ENCODE results near the gene PHYKPL.
"Not testable (repeated sequence)": the region's sequence is repeated elsewhere in the genome, so short reads cannot be mapped to it uniquely, and the experiment has no call there.

PHYKPL gene

GRCh38 chr5:178264044-178264443 lies 31.4 kb upstream of the PHYKPL start:
- no peak for DNase-seq (ENCODE audit: low read depth)

GRCh38 chr5:178261666-178262600 lies 29.3 kb upstream of the PHYKPL start:
- no peak for DNase-seq (ENCODE audit: low read depth)

- DNase-seq (ENCODE audit: low read depth): no peak
Observed at GRCh38 chr5:178259623-178260536, 27.3 kb upstream of the PHYKPL start.

- DNase-seq (ENCODE audit: low read depth): no peak
Observed at GRCh38 chr5:178257650-178258049, 25.0 kb upstream of the PHYKPL start.

- no peak for DNase-seq (ENCODE audit: low read depth)
Observed at GRCh38 chr5:178256746-178257145, 24.1 kb upstream of the PHYKPL start.

GRCh38 chr5:178253632-178254031 lies 21.0 kb upstream of the PHYKPL start:
- not testable (repeated sequence) for DNase-seq (ENCODE audit: low read depth)

GRCh38 chr5:178252258-178252657 lies 19.7 kb upstream of the PHYKPL start:
- no peak for DNase-seq (ENCODE audit: low read depth)

GRCh38 chr5:178250263-178250662 lies 17.7 kb upstream of the PHYKPL start:
- DNase-seq (ENCODE audit: low read depth): no peak

- DNase-seq (ENCODE audit: low read depth): no peak
Observed at GRCh38 chr5:178249191-178249989, 16.8 kb upstream of the PHYKPL start.

- no peak for DNase-seq (ENCODE audit: low read depth)
Observed at GRCh38 chr5:178248750-178249149, 16.1 kb upstream of the PHYKPL start.

- DNase-seq (ENCODE audit: low read depth): no peak
Observed at GRCh38 chr5:178247481-178248456, 15.2 kb upstream of the PHYKPL start.

- DNase-seq (ENCODE audit: low read depth): no peak
Observed at GRCh38 chr5:178246624-178247279, 14.2 kb upstream of the PHYKPL start.

- DNase-seq (ENCODE audit: low read depth): no peak
Observed at GRCh38 chr5:178245389-178245788, 12.8 kb upstream of the PHYKPL start.

GRCh38 chr5:178244576-178244975 lies 12.0 kb upstream of the PHYKPL start:
- peak; percentile 49 for DNase-seq (ENCODE audit: low read depth)

GRCh38 chr5:178242416-178242815 lies 9.8 kb upstream of the PHYKPL start:
- no peak for DNase-seq (ENCODE audit: low read depth)

- DNase-seq (ENCODE audit: low read depth): no peak
Observed at GRCh38 chr5:178241688-178242231, 9.2 kb upstream of the PHYKPL start.

- no peak for DNase-seq (ENCODE audit: low read depth)
Observed at GRCh38 chr5:178241231-178241663, 8.6 kb upstream of the PHYKPL start.

- DNase-seq (ENCODE audit: low read depth): no peak
Observed at GRCh38 chr5:178240766-178241165, 8.2 kb upstream of the PHYKPL start.

GRCh38 chr5:178240341-178240741 lies 7.7 kb upstream of the PHYKPL start:
- DNase-seq (ENCODE audit: low read depth): no peak

All from non-pigmented ciliary epithelial cell (primary cell).